ENCODE measurements around the gene FCF1. TPM values are rescaled to one million over a fixed set of nuclear protein-coding genes. Genes with fewer than 3 reads are reported as not detected.
"Not testable (repeated sequence)": the region's sequence is repeated elsewhere in the genome, so short reads cannot be mapped to it uniquely, and the experiment has no call there.

Gene FCF1
- polyA plus RNA-seq, 1 experiment, result 78.5 TPM

DNA sequence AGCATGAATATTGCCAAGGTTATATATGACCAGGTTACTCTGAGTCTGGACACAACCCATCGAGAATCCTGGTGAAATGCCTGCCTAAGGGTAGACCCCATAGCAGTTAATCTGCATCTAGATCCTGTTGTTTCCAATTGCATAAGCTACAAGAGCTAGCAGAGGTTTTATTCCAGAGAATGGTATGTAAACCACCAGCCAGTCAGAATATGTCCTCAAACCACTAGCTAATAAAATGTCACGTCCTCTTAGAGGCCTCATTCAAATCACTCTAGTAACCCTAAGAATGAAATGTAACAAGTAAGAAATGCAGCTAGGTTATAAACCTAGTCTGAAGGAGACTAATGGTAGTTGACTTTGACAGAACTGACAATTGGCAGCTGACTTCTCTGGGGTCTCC lies 41.2 kb downstream of the FCF1 start:
- ChIA-PET CTCF (no interaction called here), POLR2A (no interaction called here)
- Histone ChIP-seq H3K27ac (ENCODE audit: low read depth, low read length) (no peak overlapping the region), H3K4me3 (ENCODE audit: low read depth, low read length) (no peak overlapping the region), H3K27me3 (ENCODE audit: control insufficient read depth, insufficient read depth, low read length) (no peaks in the 10 kb centered on the region), H3K9me3 (ENCODE audit: control insufficient read depth, insufficient read depth, low read length) (peaks cover 8% of the 10 kb centered on the region)
- TF ChIP-seq, protein P1, sequence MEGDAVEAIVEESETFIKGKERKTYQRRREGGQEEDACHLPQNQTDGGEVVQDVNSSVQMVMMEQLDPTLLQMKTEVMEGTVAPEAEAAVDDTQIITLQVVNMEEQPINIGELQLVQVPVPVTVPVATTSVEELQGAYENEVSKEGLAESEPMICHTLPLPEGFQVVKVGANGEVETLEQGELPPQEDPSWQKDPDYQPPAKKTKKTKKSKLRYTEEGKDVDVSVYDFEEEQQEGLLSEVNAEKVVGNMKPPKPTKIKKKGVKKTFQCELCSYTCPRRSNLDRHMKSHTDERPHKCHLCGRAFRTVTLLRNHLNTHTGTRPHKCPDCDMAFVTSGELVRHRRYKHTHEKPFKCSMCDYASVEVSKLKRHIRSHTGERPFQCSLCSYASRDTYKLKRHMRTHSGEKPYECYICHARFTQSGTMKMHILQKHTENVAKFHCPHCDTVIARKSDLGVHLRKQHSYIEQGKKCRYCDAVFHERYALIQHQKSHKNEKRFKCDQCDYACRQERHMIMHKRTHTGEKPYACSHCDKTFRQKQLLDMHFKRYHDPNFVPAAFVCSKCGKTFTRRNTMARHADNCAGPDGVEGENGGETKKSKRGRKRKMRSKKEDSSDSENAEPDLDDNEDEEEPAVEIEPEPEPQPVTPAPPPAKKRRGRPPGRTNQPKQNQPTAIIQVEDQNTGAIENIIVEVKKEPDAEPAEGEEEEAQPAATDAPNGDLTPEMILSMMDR (IDR thresholded peaks at IDR 0.05; ENCODE audit: low read depth, low read length), result no peak
- no peak for DNase-seq (ENCODE audit: low read depth, low spot score)

- Histone ChIP-seq H3K27ac (ENCODE audit: low read depth, low read length) (no peak overlapping the region), H3K27me3 (ENCODE audit: control insufficient read depth, insufficient read depth, low read length) (no peaks in the 10 kb centered on the region), H3K9me3 (ENCODE audit: control insufficient read depth, insufficient read depth, low read length) (peaks cover 8% of the 10 kb centered on the region), H3K4me3 (ENCODE audit: low read depth, low read length) (no peak overlapping the region)
- POLR2A ChIA-PET, result no interaction called here
- DNase-seq (ENCODE audit: low read depth, low spot score), result no peak
- TF ChIP-seq, protein P1 (IDR thresholded peaks at IDR 0.05; ENCODE audit: low read depth, low read length), result no peak
- CTCF ChIA-PET, result no interaction called here
Observed at GRCh38 chr14:74754899-74755298, 42.0 kb downstream of the FCF1 start.

GRCh38 chr14:74756326-74756725 lies 43.4 kb downstream of the FCF1 start:
- no peak overlapping the region for H3K4me3 ChIP-seq (ENCODE audit: low read depth, low read length)
- ChIA-PET CTCF (no interaction called here), POLR2A (no interaction called here)
- no peak for DNase-seq (ENCODE audit: low read depth, low spot score)
- peaks cover 8% of the 10 kb centered on the region for H3K9me3 ChIP-seq (ENCODE audit: control insufficient read depth, insufficient read depth, low read length)
- H3K27me3 ChIP-seq (ENCODE audit: control insufficient read depth, insufficient read depth, low read length), result no peaks in the 10 kb centered on the region
- H3K27ac ChIP-seq (ENCODE audit: low read depth, low read length), result no peak overlapping the region
- TF ChIP-seq, protein P1 (IDR thresholded peaks at IDR 0.05; ENCODE audit: low read depth, low read length), result no peak

GRCh38 chr14:74758505-74758904 lies 45.6 kb downstream of the FCF1 start:
- CTCF ChIA-PET, result interaction anchor here (1.4 kb wide), 1 partner anchor 17 kb away, joined by 3 read pairs; no protein-coding TSS in a partner anchor
- H3K9me3 ChIP-seq (ENCODE audit: control insufficient read depth, insufficient read depth, low read length); H3K27ac ChIP-seq (ENCODE audit: low read depth, low read length); H3K27me3 ChIP-seq (ENCODE audit: control insufficient read depth, insufficient read depth, low read length); DNase-seq (ENCODE audit: low read depth, low spot score); POLR2A ChIA-PET; H3K4me3 ChIP-seq (ENCODE audit: low read depth, low read length): not testable (repeated sequence)

DNA sequence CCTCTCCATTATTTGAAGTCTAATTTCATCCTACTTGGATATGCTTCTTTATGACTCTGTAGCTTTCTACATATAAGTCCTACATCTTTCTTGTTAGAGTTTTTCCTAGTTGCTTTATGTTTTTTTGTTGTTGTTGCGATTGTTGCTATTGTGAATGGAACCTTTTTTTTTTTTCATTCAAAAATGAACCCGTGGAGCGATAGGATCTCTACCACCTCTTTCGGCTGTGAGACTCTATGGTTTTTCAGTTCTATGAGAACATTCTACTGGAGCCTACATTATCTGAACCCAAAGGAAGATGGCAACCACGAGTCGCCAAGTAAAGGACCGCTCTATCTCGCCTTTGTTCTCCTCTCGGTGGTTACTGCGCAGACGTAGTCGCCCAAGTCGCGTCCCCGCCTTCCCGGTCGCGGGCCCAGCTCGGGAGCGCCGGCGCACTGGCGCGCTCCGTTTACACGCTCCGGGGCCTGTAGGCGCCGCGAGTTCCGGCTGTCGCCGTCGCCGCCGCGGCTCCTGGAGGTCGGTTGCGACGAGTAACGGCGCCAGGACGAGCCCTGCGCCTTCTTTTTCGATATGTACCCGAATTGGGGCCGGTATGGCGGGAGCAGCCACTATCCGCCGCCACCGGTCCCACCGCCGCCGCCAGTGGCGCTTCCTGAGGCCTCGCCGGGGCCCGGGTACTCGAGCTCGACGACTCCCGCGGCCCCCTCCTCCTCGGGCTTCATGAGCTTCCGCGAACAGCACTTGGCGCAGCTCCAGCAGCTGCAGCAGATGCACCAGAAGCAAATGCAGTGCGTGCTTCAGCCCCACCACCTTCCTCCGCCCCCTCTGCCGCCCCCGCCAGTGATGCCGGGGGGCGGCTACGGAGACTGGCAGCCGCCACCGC lies 50.2 kb downstream of the FCF1 start, which contains the start of gene YLPM1:
YLPM1 (plus strand) TSS at position 400 of the 886 bp plus-strand sequence; CDS start at position 574, 174 bp downstream.
- peak within 1 kb of the TSS; percentile 84 for H3K4me3 ChIP-seq (ENCODE audit: low read depth, low read length)
- H3K27me3 ChIP-seq (ENCODE audit: control insufficient read depth, insufficient read depth, low read length), result no peaks in the 10 kb centered on the region
- no peaks in the 10 kb centered on the region; the same call in 1 of the 2 replicates for H3K9me3 ChIP-seq (ENCODE audit: control insufficient read depth, insufficient read depth, low read length)
- peak; percentile 96 for DNase-seq (ENCODE audit: low read depth, low spot score)
- peak within 1 kb of the TSS; percentile 80 for H3K27ac ChIP-seq (ENCODE audit: low read depth, low read length)
- ChIA-PET POLR2A (interaction anchor here (0.6 to 1.3 kb wide), 8 partner anchors 13 to 1722 kb away, joined by 3 to 5 read pairs (median 4); partner anchors contain the start of gene LTBP2), CTCF (interaction anchor here (0.6 to 2.0 kb wide), 16 partner anchors 26 to 414 kb away, joined by 3 to 6 read pairs (median 4); no protein-coding TSS in a partner anchor)
- TF ChIP-seq, protein P1 (IDR thresholded peaks at IDR 0.05; ENCODE audit: low read depth, low read length), result peak; percentile 56
